ENCODE data around the gene ST6GALNAC2.
"Not testable (repeated sequence)": the region's sequence is repeated elsewhere in the genome, so short reads cannot be mapped to it uniquely, and the experiment has no call there.

Gene ST6GALNAC2

GRCh38 chr17:76527430-76528111 lies 58.1 kb downstream of the ST6GALNAC2 start:
- DNase-seq (ENCODE audit: low spot score) = peak; percentile 43

GRCh38 chr17:76527016-76527415 lies 58.6 kb downstream of the ST6GALNAC2 start:
- not testable (repeated sequence) for DNase-seq (ENCODE audit: low spot score)

- not testable (repeated sequence) for DNase-seq (ENCODE audit: low spot score)
These were observed 60.2 kb downstream of the ST6GALNAC2 start for GRCh38 chr17:76525513-76525833.

- no peak for DNase-seq (ENCODE audit: low spot score)
These were observed 60.8 kb downstream of the ST6GALNAC2 start for GRCh38 chr17:76524598-76525512.

- DNase-seq (ENCODE audit: low spot score) = peak; percentile 83
These were observed 62.3 kb downstream of the ST6GALNAC2 start for GRCh38 chr17:76523084-76524037.

- DNase-seq (ENCODE audit: low spot score) = not testable (repeated sequence)
These were observed 64.0 kb downstream of the ST6GALNAC2 start for GRCh38 chr17:76521683-76522082.

GRCh38 chr17:76521262-76521661 lies 64.4 kb downstream of the ST6GALNAC2 start:
- no peak for DNase-seq (ENCODE audit: low spot score)

GRCh38 chr17:76519048-76519966 lies 66.4 kb downstream of the ST6GALNAC2 start:
- no peak for DNase-seq (ENCODE audit: low spot score)

GRCh38 chr17:76517638-76518038 lies 68.0 kb downstream of the ST6GALNAC2 start:
- DNase-seq (ENCODE audit: low spot score) = no peak
